ENCODE measurements around the gene KRTAP3-1. TPM values are rescaled to one million over a fixed set of nuclear protein-coding genes. Genes with fewer than 3 reads are reported as not detected.
"Not testable (repeated sequence)": the region's sequence is repeated elsewhere in the genome, so short reads cannot be mapped to it uniquely, and the experiment has no call there.

KRTAP3-1 gene
- total RNA-seq, 1 experiment from 2014 or later: not detected

GRCh38 chr17:41057547-41057946, 48.6 kb upstream of the KRTAP3-1 start:
- no peaks in the 10 kb centered on the region for H4K20me1 ChIP-seq (ENCODE audit: control insufficient read depth, insufficient read depth, insufficient read length)
- no peak overlapping the region for H3K4me3 Mint-ChIP-seq
- H2AFZ ChIP-seq (ENCODE audit: low read length): no peak overlapping the region

GRCh38 chr17:41055130-41055529, 46.2 kb upstream of the KRTAP3-1 start, which contains the start of gene KRTAP2-2:
TSS of gene KRTAP2-2 (minus strand) at chr17:41055230. CDS start at chr17:41055211, 19 bp downstream.
- not testable (repeated sequence) for H3K4ac ChIP-seq (ENCODE audit: low read depth, low read length); H3K14ac ChIP-seq (ENCODE audit: insufficient read depth, low read length); H3K4me1 ChIP-seq (ENCODE audit: insufficient read depth, low read length); H2BK12ac ChIP-seq (ENCODE audit: insufficient read length, low read depth, low read length); H3K23me2 ChIP-seq (ENCODE audit: insufficient read length, low read depth, low read length, poor library complexity, severe bottlenecking); H3K23ac ChIP-seq (ENCODE audit: insufficient read length, low read depth, low read length); H3K36me3 Mint-ChIP-seq (ENCODE audit: insufficient read depth in 1 of 3, low read depth in 3 of 3); H2BK20ac ChIP-seq (ENCODE audit: low read depth, low read length, poor library complexity, severe bottlenecking); H3K56ac ChIP-seq (ENCODE audit: insufficient read length, low read depth, low read length); DNase-seq; H3K27me3 ChIP-seq (ENCODE audit: insufficient read depth, low read length); H3K27me3 Mint-ChIP-seq (ENCODE audit: low read depth); H3K4me2 ChIP-seq (ENCODE audit: insufficient read depth, insufficient read length, low read length); H3K79me1 ChIP-seq (ENCODE audit: insufficient read depth, low read depth, low read length, poor library complexity, severe bottlenecking); H4K5ac ChIP-seq (ENCODE audit: insufficient read length, low read depth, low read length); H3K9me3 Mint-ChIP-seq; H3K18ac ChIP-seq (ENCODE audit: insufficient read length, low read depth, low read length); H4K91ac ChIP-seq (ENCODE audit: insufficient read length, low read depth, low read length); H2BK5ac ChIP-seq (ENCODE audit: insufficient read length, low read length); H3K9ac ChIP-seq (ENCODE audit: extremely low read depth, insufficient read length, low read length); H4K8ac ChIP-seq (replicated peaks; ENCODE audit: insufficient read length, low read depth, low read length); H4K20me1 ChIP-seq (ENCODE audit: control insufficient read depth, insufficient read depth, insufficient read length); H2BK15ac ChIP-seq (ENCODE audit: low read depth, low read length); H3K79me2 ChIP-seq (ENCODE audit: insufficient read depth, low read length); H3K4me3 Mint-ChIP-seq; H3T11ph ChIP-seq (ENCODE audit: low read length); H3K27ac ChIP-seq (ENCODE audit: insufficient read length, low read depth, low read length); H2BK120ac ChIP-seq (ENCODE audit: low read depth, low read length, poor library complexity, severe bottlenecking); H3K27ac Mint-ChIP-seq; H2AFZ ChIP-seq (ENCODE audit: low read length); H3K9me3 ChIP-seq (ENCODE audit: control insufficient read depth, low read depth, low read length); H2AK5ac ChIP-seq (ENCODE audit: insufficient read length, low read length)
- WGBS (ENCODE audit: extremely low coverage, insufficient read length, low lambda C conversion rate): no CpG with 5 or more reads among the region's 6 CpGs
- peaks cover 8 to 11% of the 10 kb centered on the region in 2 experiments for H3K4me1 Mint-ChIP-seq

More at GRCh38 chr17:41057547-41057946, 48.6 kb upstream of the KRTAP3-1 start:
- Histone ChIP-seq H2BK120ac (ENCODE audit: low read depth, low read length, poor library complexity, severe bottlenecking) (no peak overlapping the region), H3K4me1 (ENCODE audit: insufficient read depth, low read length) (no peaks in the 10 kb centered on the region), H3K56ac (ENCODE audit: insufficient read length, low read depth, low read length) (no peak overlapping the region), H4K5ac (ENCODE audit: insufficient read length, low read depth, low read length) (no peak overlapping the region), H2AK5ac (ENCODE audit: insufficient read length, low read length) (no peak overlapping the region), H3K79me1 (ENCODE audit: insufficient read depth, low read depth, low read length, poor library complexity, severe bottlenecking) (no peaks in the 10 kb centered on the region), H3K9ac (ENCODE audit: extremely low read depth, insufficient read length, low read length) (no peak overlapping the region), H3K23me2 (ENCODE audit: insufficient read length, low read depth, low read length, poor library complexity, severe bottlenecking) (no peaks in the 10 kb centered on the region), H3T11ph (ENCODE audit: low read length) (no peak overlapping the region), H3K4ac (ENCODE audit: low read depth, low read length) (no peak overlapping the region), H2BK20ac (ENCODE audit: low read depth, low read length, poor library complexity, severe bottlenecking) (no peak overlapping the region), H3K9me3 (ENCODE audit: control insufficient read depth, low read depth, low read length) (no peaks in the 10 kb centered on the region), H2BK5ac (ENCODE audit: insufficient read length, low read length) (no peak overlapping the region), H3K18ac (ENCODE audit: insufficient read length, low read depth, low read length) (no peak overlapping the region), H3K4me2 (ENCODE audit: insufficient read depth, insufficient read length, low read length) (no peak overlapping the region), H3K14ac (ENCODE audit: insufficient read depth, low read length) (no peak overlapping the region), H3K23ac (ENCODE audit: insufficient read length, low read depth, low read length) (no peak overlapping the region), H4K8ac (replicated peaks; ENCODE audit: insufficient read length, low read depth, low read length) (no peak overlapping the region), H3K27ac (ENCODE audit: insufficient read length, low read depth, low read length) (no peak overlapping the region), H3K27me3 (ENCODE audit: insufficient read depth, low read length) (no peaks in the 10 kb centered on the region), H4K91ac (ENCODE audit: insufficient read length, low read depth, low read length) (no peak overlapping the region), H3K79me2 (ENCODE audit: insufficient read depth, low read length) (no peaks in the 10 kb centered on the region), H2BK15ac (ENCODE audit: low read depth, low read length) (no peak overlapping the region), H2BK12ac (ENCODE audit: insufficient read length, low read depth, low read length) (no peak overlapping the region)
- DNase-seq: no peak
- no peak overlapping the region for H3K27ac Mint-ChIP-seq
- no peaks in the 10 kb centered on the region; a peak in 1 of 7 replicates for H3K36me3 Mint-ChIP-seq (ENCODE audit: insufficient read depth in 1 of 3, low read depth in 3 of 3)
- peaks cover 4 to 7% of the 10 kb centered on the region in 2 experiments for H3K4me1 Mint-ChIP-seq
- WGBS (ENCODE audit: extremely low coverage, insufficient read length, low lambda C conversion rate): no CpG with 5 or more reads among the region's 1 CpG
- no peak for TF ChIP-seq CTCF (conservative IDR thresholded peaks at IDR 0.05)
- H3K9me3 Mint-ChIP-seq: peaks cover 0 to 6% of the 10 kb centered on the region in 2 experiments; a peak in 2 of 5 replicates
- no peaks in the 10 kb centered on the region for H3K27me3 Mint-ChIP-seq (ENCODE audit: low read depth)

Data from H9 (cell line).